NCI-H774 (cell line): Measurements from ENCODE around the gene SEC14L2.

Experiments
- DNase-seq: peaks from one replicate; lab custom pipeline; 2025; lab: John Stamatoyannopoulos, UW

The SEC14L2 gene

DNA sequence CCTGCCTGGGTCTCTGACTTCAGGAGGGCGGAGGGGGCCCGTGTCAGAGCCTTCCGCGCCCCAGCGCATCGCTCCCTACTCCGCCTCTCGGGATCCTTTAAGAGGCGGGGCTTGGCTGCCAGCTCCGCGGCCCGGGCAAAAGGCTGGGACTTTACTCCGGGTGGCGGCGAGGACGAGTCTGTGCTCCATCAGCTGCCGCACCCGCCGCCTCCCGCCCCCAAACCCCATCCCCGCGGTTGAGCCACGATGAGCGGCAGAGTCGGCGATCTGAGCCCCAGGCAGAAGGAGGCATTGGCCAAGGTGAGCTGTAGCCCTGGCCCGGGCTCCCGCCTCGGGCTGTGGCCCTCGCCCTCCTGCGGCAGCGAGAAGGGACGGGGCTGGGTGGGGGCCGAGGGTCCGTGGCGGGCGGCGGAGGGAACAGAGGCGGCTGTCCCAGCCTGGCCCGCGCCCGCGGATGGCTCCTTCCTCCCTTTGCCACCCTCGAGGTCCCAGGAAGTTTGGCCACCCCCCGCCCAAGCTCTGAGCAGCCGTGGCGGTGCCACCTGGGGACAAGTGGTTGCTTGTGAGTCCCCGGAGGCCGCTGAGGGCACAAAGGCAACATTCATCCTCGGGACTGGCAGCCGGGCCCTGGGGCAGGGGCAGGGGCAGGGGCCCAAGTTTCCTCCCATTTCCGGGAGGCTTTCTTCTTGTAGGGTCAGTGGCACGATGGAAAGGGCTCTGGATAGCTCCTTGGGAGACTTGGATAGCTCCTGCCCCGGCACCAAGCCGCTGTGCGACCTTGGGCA is at the start of gene SEC14L2:
Gene SEC14L2 (plus strand): TSS at position 148 of the 785 bp plus-strand sequence. CDS start 99 bp downstream, at position 247.
- no peak for DNase-seq

DNA sequence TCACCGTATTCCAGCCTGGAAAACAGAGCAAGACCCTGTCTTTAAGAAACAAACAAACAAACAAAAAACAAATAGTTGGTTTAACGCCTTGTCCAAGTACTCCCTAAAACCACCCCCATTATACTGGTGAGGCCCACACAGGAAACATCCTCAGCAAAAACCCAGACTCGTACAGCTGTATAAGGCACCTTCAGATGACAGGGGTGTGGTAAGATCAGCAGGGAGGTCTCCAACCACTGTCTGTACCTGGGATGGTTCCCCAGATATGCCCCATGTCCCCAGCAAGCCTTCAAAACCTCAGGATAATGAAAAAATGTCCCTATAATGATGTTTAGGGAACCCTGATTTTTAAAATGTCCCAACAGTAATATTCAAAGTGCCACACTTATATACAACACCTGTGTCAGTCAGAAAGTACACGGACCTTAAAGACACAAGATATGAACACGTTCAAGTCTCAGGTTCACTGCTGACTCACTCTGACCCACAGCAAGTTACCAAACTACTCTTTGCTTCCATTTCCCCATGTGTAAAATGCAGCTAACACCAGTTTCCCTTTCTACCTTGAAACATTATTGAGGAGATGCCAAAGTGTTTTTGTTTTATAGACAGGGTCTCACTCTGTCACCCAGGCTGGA is 49.4 kb upstream of the SEC14L2 start:
- no peak for DNase-seq

DNA sequence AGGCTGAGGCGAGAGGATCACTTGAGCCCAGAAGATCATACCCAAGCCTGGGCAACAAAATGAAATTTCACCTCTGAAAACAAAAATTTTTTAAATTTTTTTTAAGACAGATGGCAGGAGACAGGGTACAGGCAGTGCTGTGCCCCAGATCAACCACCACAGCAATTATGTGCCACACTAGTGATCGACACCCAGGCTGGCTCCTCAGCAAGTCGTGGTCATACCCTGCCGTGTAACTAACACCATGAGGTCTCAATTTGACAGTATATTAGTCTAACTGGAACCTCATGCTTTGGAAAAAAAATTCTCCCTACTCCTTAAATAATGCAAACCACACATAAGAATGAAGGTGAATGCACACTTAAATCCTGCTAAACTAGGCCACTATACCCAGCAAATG is 48.4 kb upstream of the SEC14L2 start:
- DNase-seq, result no peak

DNA sequence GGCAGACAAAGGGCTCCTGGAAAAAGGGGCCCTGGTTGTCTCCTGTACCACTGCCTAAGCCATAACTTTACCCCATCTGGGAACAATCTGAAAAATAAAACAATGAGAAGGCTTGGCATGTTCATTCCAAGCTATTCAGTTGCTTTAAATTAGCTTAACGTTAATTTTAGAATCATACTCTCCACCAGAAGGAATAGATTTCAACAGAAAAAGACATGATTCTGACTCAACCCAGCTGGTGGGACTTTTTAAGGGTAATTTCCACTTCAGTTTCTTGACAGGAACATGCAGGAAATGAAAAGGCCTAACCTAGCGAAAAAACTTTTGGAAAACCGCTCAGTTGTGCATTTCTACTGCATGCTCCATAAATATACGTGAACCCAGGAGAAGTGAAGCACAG is 48.0 kb upstream of the SEC14L2 start:
- no peak for DNase-seq

- no peak for DNase-seq
Observed at GRCh38 chr22:30351226-30351625, 45.6 kb upstream of the SEC14L2 start.

DNA sequence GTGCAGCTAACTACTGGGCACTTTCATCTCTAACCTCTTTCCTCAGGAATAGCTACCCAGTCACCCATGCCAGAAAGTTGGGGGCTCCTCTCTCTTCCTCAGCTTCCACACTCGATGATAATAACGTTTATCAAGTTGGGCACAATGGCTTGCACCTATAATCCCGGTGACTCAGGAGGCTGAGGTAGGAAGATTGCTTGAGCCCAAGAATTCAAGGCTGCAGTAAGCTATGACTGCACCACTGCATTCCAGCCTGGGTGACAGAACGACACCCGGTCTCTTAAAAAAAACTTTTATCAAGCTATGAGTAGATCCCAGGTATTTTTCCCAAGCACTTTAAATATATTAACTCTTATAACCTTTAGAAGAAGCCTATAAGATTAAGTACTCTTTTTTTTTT is 42.2 kb upstream of the SEC14L2 start:
- DNase-seq, result no peak

DNA sequence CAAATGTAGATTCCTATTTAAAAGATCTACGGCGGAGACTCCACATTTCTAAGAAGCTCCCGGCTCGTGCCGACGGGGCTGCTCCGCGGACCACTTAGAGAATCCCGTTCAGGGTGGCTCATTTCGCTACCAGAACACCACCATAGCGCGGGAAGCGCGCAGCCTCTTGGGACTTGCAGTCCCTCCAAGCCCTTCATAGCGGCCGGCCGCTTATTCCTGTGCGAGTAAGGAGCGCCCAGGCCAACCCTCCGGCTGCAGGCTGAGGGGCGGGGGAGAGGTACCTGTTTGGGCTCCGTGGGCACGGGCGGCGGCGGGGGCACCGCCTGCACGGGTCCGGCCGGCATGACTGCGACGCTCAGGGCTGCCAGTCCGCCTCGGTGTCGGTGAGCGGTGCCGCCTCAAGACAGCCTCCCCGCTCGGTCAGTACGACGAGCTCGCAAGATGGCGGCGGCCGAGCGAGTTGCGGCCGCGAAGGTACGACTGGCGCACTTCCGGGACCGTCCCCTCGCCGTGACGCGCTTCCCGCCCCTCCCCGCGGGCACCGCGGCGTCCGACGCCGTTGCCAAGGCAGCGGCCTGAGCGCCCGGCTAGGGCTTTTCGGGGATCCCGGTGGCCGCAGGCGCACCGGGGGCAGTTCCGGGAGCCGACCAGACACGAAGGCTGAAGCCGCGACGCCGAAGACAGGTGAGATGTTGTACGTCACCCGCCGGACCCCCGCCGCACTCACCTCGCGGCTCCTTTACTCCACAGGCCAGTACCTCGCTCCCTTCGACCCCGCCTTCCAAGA is 40.2 kb upstream of the SEC14L2 start, which contains the start of the genes CCDC157 and SF3A1:
Gene CCDC157 (plus strand): TSS at position 559 of the 787 bp plus-strand sequence. CDS start 8,994 bp downstream, outside the sequence.
Gene SF3A1 (minus strand): TSS at position 446 of the 787 bp plus-strand sequence. CDS start 102 bp downstream, at position 344.
- peak; percentile 72 for DNase-seq

- no peak for DNase-seq
Observed at GRCh38 chr22:30357236-30357570, 39.6 kb upstream of the SEC14L2 start.

- no peak for DNase-seq
Observed at GRCh38 chr22:30357650-30358215, 39.1 kb upstream of the SEC14L2 start.

- DNase-seq, result no peak
Observed at GRCh38 chr22:30358541-30358940, 38.3 kb upstream of the SEC14L2 start.

- no peak for DNase-seq
Observed at GRCh38 chr22:30361916-30362650, 34.7 kb upstream of the SEC14L2 start.

DNA sequence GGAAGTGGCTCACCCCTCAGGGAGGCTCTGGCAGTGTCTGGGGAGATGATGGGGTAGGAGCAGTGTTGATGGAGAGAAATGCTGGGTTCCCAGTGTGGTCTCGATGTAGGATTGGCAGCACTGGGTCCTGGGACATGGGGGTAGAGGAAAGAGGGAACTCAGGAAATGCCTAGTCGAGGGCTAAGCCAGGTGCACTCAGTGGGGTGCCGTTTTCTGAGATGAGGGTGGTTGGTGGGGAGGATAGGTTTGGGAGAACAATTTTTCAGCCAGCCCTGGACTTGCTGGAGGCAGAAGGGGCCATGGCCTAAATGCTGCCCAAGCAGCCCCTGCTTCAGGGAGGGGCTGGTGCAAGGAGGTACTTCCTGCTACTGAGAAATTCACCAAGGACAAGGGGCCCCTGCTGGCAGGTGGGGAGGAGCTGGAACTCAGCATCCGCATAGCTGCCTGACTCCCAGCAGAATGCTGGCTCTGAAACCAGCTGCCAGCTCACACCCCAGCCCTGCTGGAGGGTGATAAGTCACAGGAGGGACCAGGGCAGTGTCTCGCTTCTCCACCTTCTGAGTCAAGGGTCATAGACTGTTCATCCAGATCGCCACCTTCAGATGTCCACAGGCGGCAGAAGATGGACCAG is 34.1 kb upstream of the SEC14L2 start:
- no peak for DNase-seq

DNA sequence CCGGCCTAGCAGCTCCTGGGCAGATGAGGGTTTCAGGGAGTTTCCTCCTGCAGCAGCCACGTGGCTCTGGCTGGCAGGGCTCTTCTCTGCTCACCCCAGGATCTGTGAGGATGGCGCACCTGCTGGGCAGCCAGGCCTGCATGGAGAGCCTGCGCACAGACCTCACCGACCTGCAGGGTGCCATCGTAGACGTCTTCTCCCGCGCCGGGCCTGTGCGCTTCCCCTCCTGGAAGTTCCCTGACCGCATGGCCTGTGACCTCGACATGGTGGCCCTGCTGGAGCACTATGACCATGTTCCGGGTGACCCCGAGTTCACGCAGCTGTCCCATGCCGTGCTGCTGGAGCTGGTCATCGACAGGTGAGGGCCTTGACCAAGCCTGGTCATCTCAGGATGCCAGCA is 30.9 kb upstream of the SEC14L2 start:
- no peak for DNase-seq

DNA sequence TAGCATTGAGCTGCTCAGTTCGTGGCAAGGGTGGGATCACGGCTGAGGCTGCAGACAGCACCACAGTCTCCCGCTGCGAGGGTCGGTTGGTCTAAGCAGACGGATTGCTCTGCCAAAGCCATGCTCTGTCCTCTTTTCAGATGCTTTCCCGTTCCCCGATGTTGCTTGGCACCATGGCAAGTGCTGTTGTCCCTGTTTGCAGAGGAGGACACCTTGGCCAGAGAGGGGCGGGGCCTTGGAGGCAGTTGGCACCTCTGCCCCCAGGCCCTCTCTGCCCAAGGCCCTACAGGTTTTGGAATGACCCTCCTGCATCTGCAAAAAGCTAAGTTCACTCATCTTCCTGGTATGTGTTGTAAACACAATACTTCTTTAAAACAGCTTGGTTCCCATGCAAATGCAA is 28.4 kb upstream of the SEC14L2 start:
- DNase-seq, result no peak

DNA sequence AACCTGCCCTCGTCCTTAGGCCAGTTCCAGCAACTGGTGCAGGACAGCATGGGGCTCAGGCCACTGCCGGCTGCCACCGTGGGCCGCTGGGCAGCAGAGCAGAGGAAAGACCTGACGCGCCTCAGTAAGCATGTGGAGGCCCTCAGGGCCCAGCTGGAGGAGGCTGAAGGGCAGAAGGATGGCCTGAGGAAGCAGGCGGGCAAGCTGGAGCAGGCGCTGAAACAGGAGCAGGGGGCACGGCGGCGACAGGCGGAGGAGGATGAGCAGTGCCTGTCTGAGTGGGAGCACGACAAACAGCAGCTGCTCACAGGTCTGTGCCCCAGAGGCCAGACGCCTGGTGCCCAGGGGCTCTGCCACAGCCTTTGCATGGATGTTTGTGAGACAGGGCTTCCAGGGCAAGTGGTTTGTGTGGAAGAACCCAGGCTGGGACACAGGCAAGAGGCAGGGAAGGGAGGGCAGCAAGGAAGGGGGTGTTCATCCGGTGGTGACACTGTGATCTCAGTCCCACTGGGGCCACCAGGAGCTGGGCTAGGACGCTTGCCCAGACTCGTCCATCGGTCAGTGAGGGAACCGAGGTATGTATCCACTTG is 26.1 kb upstream of the SEC14L2 start:
- no peak for DNase-seq

- no peak for DNase-seq
Observed at GRCh38 chr22:30371321-30371720, 25.5 kb upstream of the SEC14L2 start.

DNA sequence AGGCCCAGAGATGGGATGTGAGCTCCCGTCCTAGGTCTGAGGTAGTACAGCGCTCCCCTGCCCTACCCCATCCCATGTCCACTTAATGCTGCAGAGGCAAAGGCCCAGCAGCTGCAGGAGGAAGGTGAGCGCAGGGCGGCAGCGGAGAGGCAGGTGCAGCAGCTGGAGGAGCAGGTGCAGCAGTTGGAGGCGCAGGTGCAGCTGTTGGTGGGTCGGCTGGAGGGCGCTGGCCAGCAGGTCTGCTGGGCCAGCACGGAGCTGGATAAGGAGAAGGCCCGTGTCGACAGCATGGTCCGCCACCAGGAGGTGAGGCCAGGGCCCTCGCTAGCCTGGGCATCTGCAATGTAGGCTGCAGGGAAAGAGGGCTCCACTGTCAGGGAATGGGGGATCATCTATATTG is 24.8 kb upstream of the SEC14L2 start:
- peak; percentile 73 for DNase-seq

DNA sequence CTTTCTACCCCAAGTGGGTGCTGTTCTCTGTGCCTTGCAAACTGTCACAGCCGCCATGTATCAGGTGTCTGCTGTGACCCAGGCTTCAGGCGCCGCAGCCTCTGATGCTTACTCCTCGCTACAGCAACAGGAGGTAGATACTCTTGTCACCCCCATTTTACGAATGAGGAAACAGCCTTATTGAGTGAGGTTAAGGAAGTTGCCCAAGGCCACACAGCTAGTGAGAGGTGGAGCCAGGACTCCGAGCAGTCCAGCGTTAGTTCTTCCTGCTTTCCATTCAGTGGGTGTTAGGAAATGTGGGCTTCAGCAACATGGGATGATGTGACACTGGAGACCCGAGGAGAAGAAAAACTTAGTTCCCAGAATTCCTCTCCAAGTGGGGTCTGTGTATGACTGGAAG is 23.9 kb upstream of the SEC14L2 start:
- no peak for DNase-seq

DNA sequence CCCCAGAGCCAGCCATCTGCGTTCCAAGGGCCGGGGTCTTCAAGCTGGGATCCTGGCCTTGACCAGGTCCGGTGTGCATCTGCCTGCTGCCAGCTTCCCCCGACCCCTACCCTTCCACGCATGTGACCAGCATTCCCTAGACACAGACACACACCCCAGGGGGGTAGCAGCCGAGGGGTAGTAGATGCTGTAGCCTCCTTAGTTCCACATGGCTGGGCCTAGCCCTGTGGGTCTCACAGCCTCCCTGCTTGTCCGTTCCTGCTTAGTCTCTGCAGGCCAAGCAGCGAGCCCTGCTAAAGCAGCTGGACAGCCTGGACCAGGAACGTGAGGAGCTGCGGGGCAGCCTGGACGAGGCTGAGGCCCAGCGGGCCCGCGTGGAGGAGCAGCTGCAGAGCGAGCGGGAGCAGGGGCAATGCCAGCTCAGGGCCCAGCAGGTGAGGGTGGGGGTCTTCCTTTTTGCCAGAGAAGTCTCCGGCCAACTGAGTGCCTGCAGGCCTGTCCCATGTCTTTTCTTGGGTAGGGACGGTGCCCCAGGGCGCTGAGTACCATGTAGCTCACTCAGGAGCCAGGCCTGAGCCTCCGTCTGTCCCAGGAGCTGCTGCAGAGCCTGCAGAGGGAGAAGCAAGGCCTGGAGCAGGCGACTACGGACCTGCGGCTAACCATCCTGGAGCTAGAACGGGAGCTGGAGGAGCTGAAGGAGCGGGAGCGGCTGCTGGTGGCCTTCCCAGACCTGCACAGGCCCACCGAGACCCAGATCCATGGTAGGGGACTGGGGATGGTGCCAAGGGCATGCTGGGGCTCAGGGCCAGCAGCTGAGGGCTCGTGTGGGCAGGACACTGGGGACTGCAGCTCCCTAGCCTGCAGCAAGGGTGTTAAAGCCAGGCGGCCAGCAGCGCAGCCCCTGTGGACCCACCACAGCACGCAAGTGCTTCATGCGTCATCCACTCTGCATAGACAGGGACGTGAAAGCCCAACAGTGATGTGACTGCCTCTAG is 23.2 kb upstream of the SEC14L2 start:
- no peak for DNase-seq
